Activated effector memory CD4-positive, alpha-beta T cell treated with anti-CD3 and anti-CD28 coated beads, Interleukin-2, amount 50 U/mL, for 16 hours (primary cell): ENCODE data around the gene MYL5.
A peak's percentile ranks its signal among the peaks of the same experiment; 100 is the strongest.
"Not testable (repeated sequence)": the region's sequence is repeated elsewhere in the genome, so short reads cannot be mapped to it uniquely, and the experiment has no call there.

Experiments used
- DNase-seq: peaks from one replicate; pipeline ENCODE4 v3.0.0-alpha.2; 2020

MYL5 gene

DNA sequence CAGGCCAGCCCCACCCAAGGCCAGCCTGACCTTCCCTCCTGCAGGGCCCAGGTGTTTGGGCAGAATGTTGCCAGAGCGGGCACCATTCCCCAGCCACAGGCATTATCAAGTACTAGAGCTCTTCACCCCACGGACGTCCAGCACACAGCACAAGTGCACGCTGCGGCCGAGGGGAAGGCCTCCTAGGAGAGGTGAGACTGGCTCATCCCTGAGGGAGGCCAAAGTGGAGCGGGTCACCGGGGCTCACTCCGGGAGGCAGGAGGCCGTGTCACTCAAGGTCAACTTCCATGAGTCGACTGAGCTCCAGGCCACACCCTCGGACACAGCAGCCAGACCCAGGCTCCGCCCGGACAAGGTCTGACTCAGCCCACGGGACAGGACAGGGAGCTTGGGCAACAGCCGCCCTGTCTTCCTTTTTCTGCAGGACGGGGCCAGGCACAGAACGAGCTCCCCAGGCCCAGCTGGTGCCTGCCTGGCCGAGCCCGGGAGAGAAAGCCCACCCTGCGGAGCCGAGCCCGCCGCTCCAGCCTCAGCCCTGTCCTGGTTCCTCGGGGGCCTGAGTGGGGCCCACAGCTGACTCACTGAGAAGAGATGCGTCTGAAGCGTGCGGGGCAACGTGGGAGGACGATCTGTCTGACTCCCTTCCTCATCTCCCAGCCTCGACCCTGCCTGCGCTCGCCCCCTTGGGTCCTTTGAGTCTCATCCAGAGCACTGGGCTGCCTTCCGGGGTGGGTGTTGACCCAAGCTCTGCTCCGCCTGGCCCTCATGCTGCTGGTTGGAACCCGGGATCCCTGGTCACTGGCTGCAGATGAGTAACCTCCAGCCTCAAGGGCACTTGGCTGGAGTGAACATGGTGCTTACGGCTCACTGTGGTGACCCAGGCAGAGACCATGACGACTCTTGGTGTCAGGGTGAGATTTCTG is 13.0 kb downstream of the MYL5 start:
- DNase-seq = no peak

DNA sequence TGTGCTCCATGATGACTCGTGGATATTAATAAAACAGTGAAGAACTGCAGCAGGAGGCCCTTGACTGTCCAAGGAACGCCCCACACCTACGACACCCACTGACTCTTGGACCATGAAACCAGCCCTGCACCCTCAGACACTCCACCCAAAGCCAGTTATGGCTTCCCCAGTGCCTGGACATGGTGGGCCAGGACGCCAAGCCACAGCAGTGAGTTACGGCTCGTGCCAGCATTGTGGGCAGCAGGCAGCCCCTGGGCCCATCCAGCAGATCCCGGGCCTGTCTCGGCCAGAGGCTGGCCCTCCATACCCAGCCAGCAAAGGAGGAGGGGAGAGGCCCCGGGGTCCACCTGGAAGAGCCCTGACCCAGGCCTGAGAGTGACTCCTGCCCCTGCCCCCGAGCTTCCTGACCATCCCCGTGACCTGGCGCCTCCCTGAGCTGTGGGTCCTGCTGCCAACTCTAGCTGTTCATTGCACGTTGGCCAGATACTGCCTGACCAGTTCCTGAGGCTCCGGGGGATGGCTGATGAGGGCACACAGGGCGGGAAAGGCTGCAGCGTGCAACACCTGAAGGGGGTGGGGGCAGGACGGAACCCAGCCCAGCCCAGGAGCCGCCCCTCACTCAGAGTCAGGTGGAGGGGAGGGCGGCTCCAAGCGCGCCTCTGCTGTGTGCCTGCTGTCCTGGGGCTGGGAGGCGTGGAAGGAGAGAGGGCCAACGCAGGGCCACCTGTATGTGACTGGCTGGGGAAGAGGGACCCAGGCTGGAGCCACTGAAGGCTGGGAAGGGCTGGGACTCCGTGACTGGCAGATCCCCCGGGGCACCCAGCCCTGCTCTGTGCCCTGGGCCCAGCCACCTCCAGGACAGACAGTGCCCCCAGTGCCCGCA is 13.9 kb downstream of the MYL5 start:
- no peak for DNase-seq

DNA sequence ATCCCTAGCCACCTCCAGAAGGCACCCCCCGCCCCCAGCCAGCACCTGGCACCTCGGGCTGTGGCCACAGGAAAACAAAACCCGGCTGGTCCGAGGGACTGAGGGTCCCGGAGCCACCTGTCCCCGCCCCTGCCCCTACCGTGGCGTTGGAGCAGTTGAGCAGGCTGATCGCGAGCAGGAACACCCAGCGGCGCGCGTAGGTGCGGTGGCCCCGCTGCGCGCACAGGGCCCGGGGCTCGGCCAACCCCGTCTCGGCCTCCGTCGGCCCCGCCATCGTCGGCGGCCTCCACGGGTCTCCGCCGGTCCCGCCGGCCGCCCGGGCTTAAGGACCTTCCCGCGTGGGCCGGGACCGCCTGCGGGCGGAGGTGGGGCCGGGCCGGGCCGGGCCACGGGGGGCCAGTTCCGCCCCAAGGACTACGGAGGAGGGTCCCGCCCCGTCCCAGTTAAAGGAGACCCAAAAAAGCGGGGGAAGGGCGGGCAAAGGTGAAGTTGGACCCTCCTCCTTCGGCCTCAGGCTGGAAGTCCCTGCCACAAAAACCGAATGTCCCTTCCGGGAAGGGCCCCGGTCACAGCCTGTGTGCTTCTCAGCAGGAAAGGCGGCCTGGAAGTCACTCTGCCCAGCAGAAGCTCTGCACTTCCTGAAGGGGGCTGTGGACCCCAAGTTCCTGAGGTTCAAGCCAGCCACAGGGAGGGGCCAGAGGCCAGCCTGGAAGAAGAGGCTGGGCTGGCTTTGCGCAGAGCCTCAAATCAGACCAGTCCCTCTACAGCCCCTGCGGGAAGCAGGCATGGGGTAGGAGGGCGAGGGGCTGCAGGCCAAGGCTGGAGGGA is 14.7 kb downstream of the MYL5 start, which contains the start of gene SLC49A3:
Gene SLC49A3, minus strand, starts transcription at position 298 of the 828 bp plus-strand sequence. Its CDS starts 24 bp downstream, at position 274.
- no peak for DNase-seq

DNA sequence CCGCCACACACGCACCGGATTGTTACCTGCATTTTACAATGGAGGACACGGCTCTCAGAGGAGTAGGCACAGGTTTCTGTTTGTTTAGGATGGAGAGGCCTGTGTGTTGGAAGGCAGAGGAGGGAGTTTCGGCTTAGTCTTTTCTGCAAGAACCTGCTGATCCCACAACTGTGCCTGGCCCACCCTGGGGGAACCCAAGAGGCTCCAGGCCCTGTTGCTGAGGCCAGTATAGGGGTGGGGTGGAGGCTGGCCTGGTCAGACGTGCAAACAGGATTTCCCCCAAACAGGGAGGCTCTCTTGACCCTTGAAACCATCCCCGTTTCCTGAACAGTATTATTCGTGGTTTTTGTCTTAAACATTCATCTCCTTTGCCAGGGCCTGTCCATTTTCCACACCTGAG is 15.4 kb downstream of the MYL5 start:
- no peak for DNase-seq

DNA sequence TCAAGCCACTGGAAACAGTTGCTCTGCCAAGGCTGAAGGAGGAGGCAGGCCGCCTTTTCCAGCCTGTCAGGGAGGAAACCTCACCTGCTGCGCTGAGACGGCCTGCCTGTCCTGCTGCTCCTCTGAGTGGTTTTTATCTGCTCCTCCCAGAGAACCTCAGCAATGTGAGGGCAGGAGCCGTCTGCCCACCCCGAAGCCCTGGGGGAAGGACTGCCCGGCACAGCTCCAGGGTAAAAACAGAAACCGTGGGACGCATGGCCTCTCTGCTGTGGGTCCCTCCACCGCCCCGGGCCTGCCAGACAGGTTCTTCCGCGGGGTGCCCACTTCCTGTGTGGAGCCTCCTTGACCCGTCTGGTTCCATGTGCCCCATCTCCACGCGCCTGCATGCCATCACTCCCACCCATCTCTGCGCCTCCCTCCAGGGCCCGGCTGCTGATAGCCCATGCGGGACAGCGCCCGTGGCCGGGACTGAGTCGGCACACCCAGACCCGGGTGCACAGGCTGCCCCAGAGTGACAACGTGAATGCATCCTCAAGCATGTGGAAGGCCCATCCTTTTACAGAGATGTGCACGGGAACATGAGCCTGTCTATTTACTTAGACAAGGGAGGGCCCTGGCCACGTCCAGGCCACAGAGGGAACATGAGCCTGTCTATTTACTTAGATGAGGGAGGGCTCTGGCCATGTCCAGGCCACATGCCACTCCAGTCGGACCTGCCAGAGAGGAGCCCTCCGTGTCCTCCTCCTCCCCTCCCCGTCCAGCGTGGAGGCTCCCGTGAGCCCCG is 18.6 kb downstream of the MYL5 start:
- DNase-seq = no peak

- not testable (repeated sequence) for DNase-seq
Observed at GRCh38 chr4:694341-694940, 20.1 kb downstream of the MYL5 start.

DNA sequence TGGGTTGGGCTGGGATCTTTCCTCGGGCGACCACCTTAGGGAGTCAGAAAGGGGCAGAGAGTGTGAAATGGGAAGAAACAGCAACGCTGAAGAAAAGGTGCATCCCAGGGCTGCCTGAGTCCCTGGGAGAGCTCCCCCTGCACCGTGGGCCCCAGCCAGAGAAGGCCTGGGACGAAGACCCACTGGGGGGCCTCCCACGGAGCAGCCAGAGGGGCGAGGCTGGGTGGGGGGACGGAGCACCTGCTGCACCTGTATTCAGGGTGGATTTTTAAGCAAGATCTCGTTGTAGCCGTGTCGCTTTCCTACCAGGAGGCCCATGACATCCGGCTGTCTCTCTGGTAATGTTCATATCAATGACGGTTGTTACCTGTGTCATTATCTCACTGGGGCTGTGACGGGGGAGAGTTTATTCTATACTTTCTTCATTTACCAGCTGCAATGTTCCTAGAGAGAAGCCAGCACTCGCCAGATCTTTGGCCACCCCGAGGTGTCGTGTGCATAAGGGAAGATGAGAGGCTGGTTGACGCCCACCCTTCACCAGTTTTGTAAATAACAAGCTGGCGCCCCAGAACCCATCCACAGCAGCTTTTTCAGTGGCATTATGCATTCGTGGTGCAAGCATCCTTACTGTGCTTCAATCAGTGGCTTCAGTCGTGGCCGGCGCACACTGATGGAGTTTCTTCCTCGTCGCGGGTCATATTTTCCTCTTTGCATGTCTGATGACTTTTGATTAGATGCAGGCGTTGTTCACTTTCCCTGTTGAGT is 25.7 kb downstream of the MYL5 start:
- DNase-seq = no peak

- DNase-seq = no peak
Observed at GRCh38 chr4:700587-701264, 26.4 kb downstream of the MYL5 start.

GRCh38 chr4:702618-703048 is 28.3 kb downstream of the MYL5 start:
- DNase-seq = no peak

DNA sequence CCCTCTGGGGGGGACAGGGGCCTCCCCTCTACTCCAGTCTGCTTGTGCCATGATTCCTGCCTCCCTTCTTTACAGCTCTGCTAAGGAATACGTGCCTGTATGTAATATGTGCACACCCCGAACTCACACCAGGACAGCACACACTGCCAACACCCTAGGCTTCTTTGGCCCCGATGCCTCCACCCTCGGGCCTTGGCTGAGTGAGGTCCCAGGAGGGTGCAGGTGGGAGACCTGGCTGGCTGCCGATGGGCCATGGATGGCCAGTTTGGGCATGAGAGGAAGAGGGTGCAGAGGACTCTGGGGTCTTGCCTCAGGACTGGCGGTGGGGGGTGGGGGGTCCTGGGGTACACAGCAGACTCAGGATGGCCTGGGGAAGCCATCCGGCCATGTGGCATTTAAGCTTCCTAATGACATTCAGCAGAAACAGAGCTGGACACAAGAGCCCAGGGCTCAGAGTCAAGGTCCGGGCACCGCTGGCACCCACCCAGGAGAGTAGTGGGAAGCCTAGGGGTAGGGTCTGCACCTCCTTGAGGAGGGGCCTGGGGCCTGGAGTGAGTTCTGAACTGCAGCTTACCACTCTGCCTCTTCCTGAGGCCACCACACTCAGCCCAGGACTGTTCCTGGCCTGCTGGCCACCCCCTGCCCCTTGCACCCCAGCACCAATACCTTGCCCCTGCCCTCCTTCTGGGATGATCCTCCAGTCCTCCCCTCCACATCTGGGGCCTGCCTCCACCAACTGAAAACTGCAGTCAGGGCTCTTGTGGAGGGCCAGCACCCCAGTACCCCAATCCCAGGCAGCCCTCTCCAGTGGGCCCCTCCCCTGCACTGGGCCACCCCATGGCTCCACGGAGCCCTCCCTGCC is 29.2 kb downstream of the MYL5 start:
- DNase-seq = no peak

- no peak for DNase-seq
Observed at GRCh38 chr4:704198-704891, 30.0 kb downstream of the MYL5 start.

DNA sequence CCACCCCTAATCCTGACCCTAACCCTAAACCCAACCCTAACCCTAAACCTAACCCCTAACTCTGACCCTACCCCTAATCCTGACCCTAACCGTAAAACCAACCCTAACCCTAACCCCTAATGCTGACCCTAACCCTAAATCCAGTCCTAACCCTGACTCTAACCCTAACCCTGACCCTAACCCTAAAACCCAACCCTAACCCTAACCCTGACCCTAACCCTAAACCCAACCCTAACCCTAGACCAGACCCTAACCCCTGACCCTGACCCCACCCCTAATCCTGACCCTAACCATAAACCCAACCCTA is 30.6 kb downstream of the MYL5 start:
- DNase-seq = no peak

- peak; percentile 99 for DNase-seq
Observed at GRCh38 chr4:705278-706082, 31.1 kb downstream of the MYL5 start, which contains the start of gene PCGF3. PCGF3 (plus strand) TSS chr4:705832; CDS start chr4:733681, 27,849 bp downstream.

- not testable (repeated sequence) for DNase-seq
Observed at GRCh38 chr4:706083-706633, 31.8 kb downstream of the MYL5 start.

DNA sequence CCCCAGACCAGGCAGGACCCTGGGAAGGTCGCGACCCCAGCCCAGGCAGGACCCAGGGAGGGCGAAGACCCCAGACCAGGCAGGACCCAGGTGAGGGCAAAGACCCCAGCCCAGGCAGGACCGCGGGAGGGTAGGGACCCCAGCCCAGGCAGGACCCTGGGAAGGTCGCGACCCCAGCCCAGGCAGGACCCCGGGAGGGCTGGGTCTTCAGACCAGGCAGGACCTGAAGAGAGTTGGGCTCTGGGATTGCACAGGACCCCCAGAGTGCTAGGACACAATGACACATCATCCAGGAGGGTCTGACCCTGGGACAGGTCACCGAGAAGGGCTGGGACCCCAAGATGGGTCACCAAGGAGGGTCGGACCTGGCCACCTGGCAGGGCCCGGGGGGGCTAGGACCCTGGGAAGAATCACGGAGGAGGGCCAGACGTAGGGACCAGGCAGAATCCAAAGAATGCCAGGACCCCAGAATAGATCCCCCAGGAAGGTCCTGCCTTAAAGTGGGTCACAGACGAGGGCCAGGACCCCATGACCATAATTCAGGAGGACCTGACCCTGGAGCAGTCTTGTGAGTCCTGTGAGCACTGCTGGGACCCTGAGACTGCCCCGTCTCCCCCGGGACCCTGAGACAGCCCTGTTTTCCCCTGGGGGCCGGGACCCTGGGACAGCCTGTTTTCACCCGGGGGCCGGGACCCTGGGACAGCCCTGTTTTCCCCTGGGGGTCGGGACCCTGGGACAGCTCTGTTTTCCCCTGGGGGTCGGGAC is 32.7 kb downstream of the MYL5 start:
- no peak for DNase-seq

GRCh38 chr4:707929-708630 is 33.7 kb downstream of the MYL5 start:
- DNase-seq = no peak
